IPS-15b (cell line): ENCODE measurements around the gene HMGCL.

ENCODE experiments used
- H3K27me3 ChIP-seq: one replicate; pipeline ENCODE4 v1.6.1; 2013; ENCODE audit warnings: low read length; ENCODE audit not compliant: control insufficient read depth, insufficient read depth
- H3K36me3 ChIP-seq: one replicate; pipeline ENCODE4 v1.6.1; 2013; ENCODE audit warnings: low read length; ENCODE audit not compliant: control insufficient read depth, insufficient read depth
- H3K4me1 ChIP-seq: one replicate; pipeline ENCODE4 v1.6.1; 2013; ENCODE audit warnings: mild to moderate bottlenecking, low read length; ENCODE audit not compliant: control insufficient read depth, insufficient read depth
- H3K4me3 ChIP-seq: one replicate; pipeline ENCODE4 v1.5.1; 2013; ENCODE audit warnings: low read depth, low read length
- H3K9ac ChIP-seq: one replicate; pipeline ENCODE4 v1.6.1; 2013; ENCODE audit warnings: low read depth, mild to moderate bottlenecking, low read length
- H3K9me3 ChIP-seq: one replicate; pipeline ENCODE4 v1.6.1; 2013; ENCODE audit warnings: mild to moderate bottlenecking, low read length; ENCODE audit not compliant: control insufficient read depth, insufficient read depth

HMGCL gene

GRCh38 chr1:23825762-23826522 lies 713 bp upstream of the HMGCL start:
- Histone ChIP-seq H3K4me1 (no peaks in the 10 kb centered on the region), H3K4me3 (peak overlapping the region; percentile 97), H3K9me3 (no peaks in the 10 kb centered on the region), H3K27me3 (no peaks in the 10 kb centered on the region), H3K9ac (no peak overlapping the region), H3K36me3 (no peaks in the 10 kb centered on the region)

- H3K4me3 ChIP-seq = peak overlapping the region; percentile 97
- no peaks in the 10 kb centered on the region for H3K9me3 ChIP-seq
- H3K4me1 ChIP-seq = no peaks in the 10 kb centered on the region
- peak overlapping the region; percentile 93 for H3K9ac ChIP-seq
- no peaks in the 10 kb centered on the region for H3K36me3 ChIP-seq
- H3K27me3 ChIP-seq = no peaks in the 10 kb centered on the region
Observed at GRCh38 chr1:23824711-23825075, 536 bp downstream of the HMGCL start.

- Histone ChIP-seq H3K4me1 (no peaks in the 10 kb centered on the region), H3K9me3 (no peaks in the 10 kb centered on the region), H3K9ac (no peak overlapping the region), H3K4me3 (peak overlapping the region; percentile 97), H3K36me3 (no peaks in the 10 kb centered on the region), H3K27me3 (no peaks in the 10 kb centered on the region)
Observed at GRCh38 chr1:23823767-23824166, 1.5 kb downstream of the HMGCL start.

DNA sequence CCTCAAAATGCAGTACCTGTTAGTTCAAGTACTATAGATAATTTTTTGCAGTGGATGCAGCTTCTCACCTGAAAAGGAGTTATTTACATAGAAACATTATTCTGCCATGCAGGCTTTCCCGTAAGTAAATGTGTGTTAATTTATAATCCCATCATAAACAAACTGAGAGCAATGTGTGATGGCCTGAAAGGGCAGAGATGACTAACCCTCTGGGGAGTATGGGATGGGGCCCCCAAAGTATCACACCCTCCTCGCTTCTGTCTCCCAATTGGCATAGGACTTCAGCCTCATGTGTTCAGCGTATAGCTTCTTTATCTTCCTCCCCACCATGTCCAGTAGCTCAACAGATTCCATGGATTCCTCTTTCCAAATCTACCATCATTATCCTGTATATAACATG lies 7.6 kb downstream of the HMGCL start:
- Histone ChIP-seq H3K27me3 (no peaks in the 10 kb centered on the region), H3K36me3 (peaks cover 3% of the 10 kb centered on the region), H3K4me1 (no peaks in the 10 kb centered on the region), H3K4me3 (no peak overlapping the region), H3K9ac (no peak overlapping the region), H3K9me3 (no peaks in the 10 kb centered on the region)

DNA sequence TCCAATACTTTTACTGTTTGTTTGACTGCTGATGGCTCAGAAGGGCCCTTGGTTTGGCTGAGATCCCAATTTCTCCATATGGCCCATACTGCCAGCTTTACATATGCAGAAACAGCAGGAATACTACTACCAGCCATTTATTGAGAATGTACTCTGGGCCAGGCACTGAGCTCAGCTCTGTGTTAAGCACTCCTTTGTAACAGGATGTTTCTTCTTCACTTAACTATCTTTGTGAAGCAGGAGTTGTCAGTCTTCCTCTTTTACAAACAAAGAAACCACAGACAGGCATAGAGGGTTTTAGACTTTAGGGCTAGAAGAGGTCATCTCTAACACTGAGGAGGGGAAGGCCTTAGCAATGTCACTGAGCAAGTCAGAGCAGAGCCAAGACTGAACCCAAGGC lies 8.3 kb downstream of the HMGCL start:
- Histone ChIP-seq H3K36me3 (peaks cover 3% of the 10 kb centered on the region), H3K4me3 (no peak overlapping the region), H3K9ac (no peak overlapping the region), H3K9me3 (no peaks in the 10 kb centered on the region), H3K27me3 (no peaks in the 10 kb centered on the region), H3K4me1 (no peaks in the 10 kb centered on the region)

- H3K36me3 ChIP-seq = peaks cover 3% of the 10 kb centered on the region
- no peaks in the 10 kb centered on the region for H3K4me1 ChIP-seq
- H3K4me3 ChIP-seq = no peak overlapping the region
- H3K27me3 ChIP-seq = no peaks in the 10 kb centered on the region
- H3K9ac ChIP-seq = no peak overlapping the region
- no peaks in the 10 kb centered on the region for H3K9me3 ChIP-seq
Observed at GRCh38 chr1:23816361-23816760, 8.9 kb downstream of the HMGCL start.

GRCh38 chr1:23814016-23814415 lies 11.2 kb downstream of the HMGCL start:
- Histone ChIP-seq H3K9ac (no peak overlapping the region), H3K4me3 (no peak overlapping the region), H3K4me1 (peaks cover 3% of the 10 kb centered on the region), H3K9me3 (no peaks in the 10 kb centered on the region), H3K27me3 (no peaks in the 10 kb centered on the region), H3K36me3 (peaks cover 3% of the 10 kb centered on the region)

- H3K9me3 ChIP-seq = no peaks in the 10 kb centered on the region
- H3K4me3 ChIP-seq = no peak overlapping the region
- no peak overlapping the region for H3K9ac ChIP-seq
- peaks cover 3% of the 10 kb centered on the region for H3K36me3 ChIP-seq
- H3K4me1 ChIP-seq = peaks cover 3% of the 10 kb centered on the region
- H3K27me3 ChIP-seq = no peaks in the 10 kb centered on the region
Observed at GRCh38 chr1:23810818-23811540, 14.2 kb downstream of the HMGCL start.

- Histone ChIP-seq H3K4me1 (peaks cover 3% of the 10 kb centered on the region), H3K4me3 (no peak overlapping the region), H3K9me3 (no peaks in the 10 kb centered on the region), H3K9ac (no peak overlapping the region), H3K36me3 (peaks cover 3% of the 10 kb centered on the region), H3K27me3 (no peaks in the 10 kb centered on the region)
Observed at GRCh38 chr1:23809751-23810171, 15.5 kb downstream of the HMGCL start.

DNA sequence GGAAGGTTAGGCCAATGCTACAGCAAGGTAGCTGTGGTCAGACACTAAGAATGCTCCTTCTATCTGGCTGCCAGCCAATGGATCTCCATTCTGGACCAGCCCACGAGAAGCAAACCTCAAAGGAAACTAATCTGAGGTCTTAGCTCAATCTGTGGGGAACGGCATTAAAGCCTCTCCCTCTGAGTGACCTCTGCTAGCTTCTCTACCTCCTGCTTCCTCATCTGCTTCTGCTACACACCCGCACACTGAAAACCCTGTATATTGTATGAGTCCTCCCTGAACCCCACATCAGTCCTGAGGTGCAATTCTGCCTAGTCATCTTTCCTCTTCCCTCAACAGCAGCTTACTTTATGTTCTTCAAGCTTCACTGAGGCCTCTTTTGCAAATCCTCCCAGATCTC lies 17.8 kb downstream of the HMGCL start:
- H3K4me1 ChIP-seq = peaks cover 3% of the 10 kb centered on the region
- no peaks in the 10 kb centered on the region for H3K36me3 ChIP-seq
- H3K9ac ChIP-seq = no peak overlapping the region
- no peak overlapping the region for H3K4me3 ChIP-seq
- no peaks in the 10 kb centered on the region for H3K9me3 ChIP-seq
- H3K27me3 ChIP-seq = peaks cover under 1% of the 10 kb centered on the region

GRCh38 chr1:23806280-23806679 lies 18.9 kb downstream of the HMGCL start:
- Histone ChIP-seq H3K9ac (no peak overlapping the region), H3K4me3 (no peak overlapping the region), H3K27me3 (peaks cover 10% of the 10 kb centered on the region), H3K4me1 (peaks cover 3% of the 10 kb centered on the region), H3K36me3 (no peaks in the 10 kb centered on the region), H3K9me3 (no peaks in the 10 kb centered on the region)

- Histone ChIP-seq H3K27me3 (peaks cover 10% of the 10 kb centered on the region), H3K36me3 (no peaks in the 10 kb centered on the region), H3K4me1 (no peaks in the 10 kb centered on the region), H3K9me3 (no peaks in the 10 kb centered on the region), H3K9ac (no peak overlapping the region), H3K4me3 (no peak overlapping the region)
Observed at GRCh38 chr1:23805025-23805424, 20.2 kb downstream of the HMGCL start.
